ENCODE measurements around the gene COQ8B. TPM values are rescaled to one million over a fixed set of nuclear protein-coding genes. Genes with fewer than 3 reads are reported as not detected.
A peak's percentile ranks its signal among the peaks of the same experiment; 100 is the strongest.

Gene COQ8B
- total RNA-seq, 1 donor from 2014 or later: 36.1 TPM

DNA sequence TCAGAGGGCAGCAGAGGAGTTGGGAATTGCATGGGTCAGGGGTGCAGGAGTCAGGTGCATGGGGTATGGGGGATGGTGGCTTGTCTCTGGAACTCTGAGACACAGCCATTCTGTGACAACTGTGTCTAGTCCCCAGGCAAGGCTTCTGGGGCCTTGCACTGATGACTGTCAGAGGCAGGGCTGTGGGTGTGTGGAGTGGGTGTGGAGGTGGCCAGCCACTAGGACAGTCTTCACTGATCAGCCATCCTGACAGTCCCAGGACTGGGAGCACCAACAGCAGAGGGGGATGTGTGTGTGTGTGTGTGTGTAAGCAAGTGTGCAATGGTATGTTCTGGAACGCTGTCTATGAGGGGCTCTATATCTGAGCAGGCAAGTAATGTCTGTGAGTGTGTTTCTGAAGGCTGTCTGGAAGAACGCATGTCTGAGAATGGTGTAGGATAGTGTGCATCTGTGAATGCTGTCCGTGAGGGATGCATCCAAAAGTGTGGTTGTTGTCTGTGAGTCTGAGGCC, 31.6 kb downstream of the COQ8B start:
- intact Hi-C loops (cut with DNase I): no loop called here
- ATAC-seq (ENCODE audit: poor library complexity) (no peak), DNase-seq (peak; percentile 17)

GRCh38 chr19:40684280-40684679, 32.4 kb downstream of the COQ8B start:
- intact Hi-C loops (cut with DNase I): no loop called here
- DNase-seq (peak; percentile 37), ATAC-seq (ENCODE audit: poor library complexity) (no peak)

DNA sequence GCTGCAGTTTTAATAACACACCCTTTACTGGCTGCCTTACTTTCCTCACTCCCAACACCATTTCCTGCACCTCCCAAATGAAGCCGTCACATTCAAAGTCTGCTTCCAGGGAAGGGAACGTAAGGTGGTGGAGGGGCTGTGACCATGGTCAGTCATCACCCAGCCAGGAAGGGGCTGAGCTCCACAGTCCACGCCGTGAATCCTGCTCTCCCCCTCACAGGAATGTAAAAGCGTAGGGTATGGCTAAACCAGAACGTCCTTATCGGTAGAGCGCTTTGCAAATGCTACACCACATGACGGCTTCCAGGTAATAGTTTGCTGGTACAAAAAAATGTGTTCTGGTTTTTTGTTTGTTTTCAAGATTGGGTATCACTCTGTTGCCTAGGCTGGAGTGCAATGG, 33.2 kb downstream of the COQ8B start:
- ATAC-seq (ENCODE audit: poor library complexity): no peak
- DNase-seq: no peak
- intact Hi-C loops (cut with DNase I): no loop called here

DNA sequence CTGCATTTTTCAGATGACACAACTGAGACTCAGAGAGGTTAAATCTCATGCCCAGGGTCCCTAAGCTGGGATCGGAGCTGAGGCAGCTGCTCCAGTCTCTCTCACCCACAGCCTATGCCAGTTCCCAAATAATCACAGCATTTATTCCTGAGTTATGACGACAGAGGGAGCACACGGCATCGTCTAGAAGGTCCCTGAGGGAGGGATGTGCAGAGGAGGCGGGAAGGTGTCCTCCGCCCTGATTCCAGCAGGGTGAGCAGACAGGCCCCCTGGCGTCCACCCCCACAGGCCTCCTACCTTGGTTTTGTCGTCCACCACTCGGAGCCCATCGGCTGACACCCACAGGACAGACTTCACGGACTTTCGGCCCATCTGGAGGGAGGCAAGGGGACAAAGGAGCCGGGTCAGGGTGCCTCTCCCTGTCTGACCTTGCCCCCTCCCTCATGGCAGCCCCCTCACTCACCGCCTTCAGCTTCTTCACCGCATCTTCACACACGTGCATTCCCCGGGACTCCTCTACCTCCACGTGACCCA, 34.2 kb downstream of the COQ8B start:
- no peak for DNase-seq

DNA sequence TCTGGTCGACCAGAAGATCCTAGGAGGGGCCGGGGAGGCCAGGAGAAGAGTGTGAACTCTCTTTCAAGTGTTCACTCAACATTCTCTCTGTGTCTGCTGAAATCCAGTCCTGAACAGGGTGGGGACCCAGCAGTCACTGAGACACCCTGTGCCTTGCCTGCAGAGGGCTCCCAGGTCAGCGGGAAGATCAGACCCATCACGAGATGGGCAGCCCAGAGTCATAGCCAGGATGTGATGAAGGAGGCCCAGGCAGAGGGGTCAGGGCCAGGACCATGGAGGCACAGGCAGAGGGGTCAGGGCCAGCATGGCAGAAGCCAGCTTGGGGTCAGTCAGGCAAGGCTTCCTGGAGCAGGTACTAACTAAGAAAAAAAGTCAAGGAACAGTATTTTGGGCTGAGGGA, 35.6 kb downstream of the COQ8B start:
- DNase-seq: no peak
- ATAC-seq (ENCODE audit: poor library complexity): no peak
- intact Hi-C loops (cut with DNase I): no loop called here

More for the DNA sequence above, 34.2 kb downstream of the COQ8B start:
- intact Hi-C loops (cut with DNase I): no loop called here
- ATAC-seq (ENCODE audit: poor library complexity): no peak

- DNase-seq (no peak), ATAC-seq (ENCODE audit: poor library complexity) (no peak)
- intact Hi-C loops (cut with DNase I): loop anchor here (10.0 kb wide), 1 partner anchor 128 kb away; no protein-coding TSS in a partner anchor
Measured at GRCh38 chr19:40677156-40677555, 39.5 kb downstream of the COQ8B start.

DNA sequence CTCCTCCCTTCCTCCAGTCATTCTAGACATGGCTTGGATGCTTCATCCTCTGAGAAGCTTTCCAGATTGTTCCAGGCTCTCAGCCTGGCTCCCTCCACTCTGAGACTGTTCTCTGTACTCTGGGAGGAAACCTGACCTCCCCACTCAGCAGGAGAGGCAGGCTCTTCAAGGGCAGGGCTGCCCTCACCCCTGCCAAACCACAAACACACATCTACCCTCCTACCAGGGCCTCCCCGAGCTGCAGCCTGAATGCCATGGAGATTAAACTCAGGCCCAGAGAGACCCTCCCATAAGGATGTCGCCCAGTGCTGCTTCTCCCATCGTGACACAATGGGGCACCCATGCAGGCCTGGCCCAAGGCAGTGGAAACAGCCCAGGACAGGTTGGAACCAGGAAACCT, 42.4 kb downstream of the COQ8B start:
- DNase-seq: no peak
- no peak for ATAC-seq (ENCODE audit: poor library complexity)
- intact Hi-C loops (cut with DNase I): loop anchor here (10.0 kb wide), 1 partner anchor 131 kb away; no protein-coding TSS in a partner anchor

DNA sequence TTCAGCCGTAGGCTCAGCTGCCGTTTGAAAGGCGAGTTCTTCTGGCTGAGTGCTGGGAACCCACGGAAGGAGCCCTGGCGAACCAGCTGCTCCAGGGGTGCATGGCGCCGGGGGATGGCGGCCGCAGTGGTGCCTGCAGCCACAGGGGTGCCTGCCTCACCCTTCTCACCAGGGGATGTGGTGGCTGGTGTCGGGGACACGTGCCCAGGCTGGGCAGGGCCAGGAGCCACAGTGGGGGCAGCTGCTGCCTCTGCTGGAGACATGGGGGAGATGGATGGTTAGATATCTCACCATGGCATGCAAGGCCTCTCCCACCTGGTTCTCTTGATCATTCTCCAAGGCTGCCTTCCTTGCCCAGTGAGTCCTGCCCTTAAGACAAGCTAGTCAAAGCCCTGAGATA, 43.3 kb downstream of the COQ8B start:
- no peak for ATAC-seq (ENCODE audit: poor library complexity)
- DNase-seq: no peak
- intact Hi-C loops (cut with DNase I): loop anchor here (10.0 kb wide), 1 partner anchor 131 kb away; no protein-coding TSS in a partner anchor

DNA sequence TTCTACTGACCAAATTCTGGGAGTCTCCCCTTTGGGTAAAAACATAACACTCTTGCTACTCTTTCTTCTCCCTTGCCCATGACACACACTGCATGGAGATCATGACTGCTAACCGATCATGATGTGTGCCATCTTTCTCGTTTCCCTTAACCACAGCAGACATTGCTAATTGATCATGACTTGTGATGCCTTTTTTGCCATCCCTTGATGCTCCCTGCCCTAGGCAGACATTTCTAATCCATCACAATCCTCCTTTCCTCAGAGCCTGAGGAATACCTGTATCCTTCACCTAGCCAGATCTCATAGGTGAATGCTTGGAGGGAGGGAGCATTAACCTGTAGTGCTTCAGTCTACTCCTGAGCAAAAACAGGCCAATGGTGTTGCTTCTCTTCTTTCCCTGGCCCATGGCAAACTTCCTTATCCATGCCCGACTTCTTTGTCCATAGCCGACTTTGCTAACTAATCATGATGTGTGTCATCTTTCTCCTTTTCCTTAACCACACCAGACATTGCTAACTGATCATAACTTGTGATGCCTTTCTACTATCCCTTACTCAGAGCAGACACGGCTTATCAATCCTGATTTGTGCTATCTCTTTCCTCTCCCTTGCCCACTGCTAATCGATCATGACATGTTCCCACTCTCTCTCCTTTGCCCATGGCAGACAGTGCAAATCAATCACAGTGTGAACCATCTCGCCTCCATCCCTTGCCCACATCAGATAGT, 44.0 kb downstream of the COQ8B start:
- ATAC-seq (ENCODE audit: poor library complexity): no peak
- no peak for DNase-seq
- intact Hi-C loops (cut with DNase I): loop anchor here (10.0 kb wide), 1 partner anchor 132 kb away; no protein-coding TSS in a partner anchor

DNA sequence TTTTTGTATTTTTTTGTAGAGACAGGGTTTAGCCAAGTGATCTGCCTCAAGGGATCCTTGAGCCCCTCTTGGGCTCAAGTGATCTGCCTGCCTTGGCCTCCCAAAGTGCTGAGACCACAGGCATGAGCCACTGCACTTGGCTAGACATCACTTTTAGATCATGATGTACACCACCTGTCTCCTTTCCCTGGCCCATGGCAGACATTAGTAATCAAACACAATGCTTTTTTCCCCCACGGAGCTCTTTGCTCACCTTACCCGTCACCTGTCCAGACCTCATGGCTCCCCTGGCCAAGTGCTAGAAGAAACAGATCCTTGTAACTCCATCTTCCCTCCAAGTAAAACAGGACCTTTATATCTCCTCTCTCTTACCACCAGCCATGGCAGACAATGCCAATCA, 44.6 kb downstream of the COQ8B start:
- no peak for DNase-seq
- intact Hi-C loops (cut with DNase I): loop anchor here (10.0 kb wide), 1 partner anchor 133 kb away; no protein-coding TSS in a partner anchor
- no peak for ATAC-seq (ENCODE audit: poor library complexity)

DNA sequence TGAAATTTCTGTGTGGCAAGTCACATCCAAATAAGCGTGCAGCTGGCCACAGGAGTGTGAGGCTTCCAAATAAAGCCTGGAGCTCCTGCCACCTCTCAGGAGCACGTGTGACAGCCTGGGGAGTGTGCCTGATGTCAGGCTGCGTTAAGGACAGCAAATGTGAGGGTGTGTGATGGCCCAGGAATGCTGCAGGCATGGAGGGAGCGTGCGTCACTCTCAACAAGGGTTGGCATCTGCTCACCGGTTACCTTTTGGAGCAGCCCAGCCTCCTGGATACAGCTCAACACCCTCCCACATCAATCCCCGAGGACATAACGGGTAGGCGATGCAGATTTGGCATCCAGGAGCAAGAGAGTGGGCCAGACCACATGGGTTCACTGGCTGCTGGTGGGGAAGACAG, 45.3 kb downstream of the COQ8B start:
- intact Hi-C loops (cut with DNase I): loop anchor here (10.0 kb wide), 1 partner anchor 133 kb away; no protein-coding TSS in a partner anchor
- ATAC-seq (ENCODE audit: poor library complexity): peak; percentile 85
- peak; percentile 58 for DNase-seq

- intact Hi-C loops (cut with DNase I): no loop called here
- DNase-seq (no peak), ATAC-seq (ENCODE audit: poor library complexity) (no peak)
Measured at GRCh38 chr19:40668991-40669614, 47.6 kb downstream of the COQ8B start.

DNA sequence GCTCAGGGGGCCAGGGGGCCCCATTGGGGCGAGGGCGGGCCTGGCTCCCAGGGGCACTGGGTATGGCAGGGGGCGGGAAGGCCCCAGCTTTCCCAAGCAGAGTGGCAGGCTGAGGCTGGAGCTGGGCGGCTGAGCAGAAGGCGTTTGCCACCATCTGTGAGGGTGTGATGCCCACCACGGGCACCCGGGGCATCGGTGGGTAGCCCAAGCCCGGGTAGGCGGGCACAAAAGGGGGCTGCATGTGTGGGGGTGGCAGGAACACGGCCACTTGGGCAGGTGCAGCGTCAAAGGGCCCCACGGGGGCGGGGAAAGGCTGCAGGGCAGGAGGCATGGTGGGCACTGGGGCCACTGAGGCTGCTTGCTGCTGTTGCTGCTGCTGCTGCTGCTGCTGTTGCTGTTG, 49.1 kb downstream of the COQ8B start:
- intact Hi-C loops (cut with DNase I): no loop called here
- no peak for DNase-seq
- no peak for ATAC-seq (ENCODE audit: poor library complexity)

DNA sequence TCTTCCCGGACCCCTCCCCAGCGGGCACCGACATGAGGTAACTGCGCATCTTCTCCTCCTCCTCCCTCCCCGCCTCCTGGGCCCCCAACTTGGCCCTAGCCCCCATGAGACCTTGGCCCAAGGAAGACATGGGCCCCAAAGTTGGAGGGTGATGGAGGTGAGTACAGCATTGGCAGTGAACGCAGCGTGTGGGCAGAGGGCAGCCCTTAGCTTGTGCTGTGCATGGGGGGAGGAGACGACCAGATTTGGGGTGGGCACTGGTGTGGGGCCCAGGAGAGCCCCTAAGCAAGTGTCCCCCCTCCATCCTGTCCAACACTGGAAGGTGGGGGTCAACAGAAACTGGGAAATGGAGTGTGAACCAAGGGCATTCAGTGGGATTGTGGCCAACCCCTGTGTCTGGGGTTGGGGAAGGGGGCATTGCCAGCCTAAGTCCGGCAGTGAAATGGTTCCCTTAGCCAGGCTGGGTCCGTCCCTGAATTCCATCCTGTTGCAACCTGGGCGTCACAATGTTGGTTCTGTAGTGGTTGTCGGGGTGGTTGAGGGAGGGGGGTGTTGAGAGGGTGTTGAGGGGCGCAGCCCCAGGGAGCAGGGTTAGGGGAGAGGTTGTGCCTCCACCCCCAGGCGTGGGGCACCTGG, 49.8 kb downstream of the COQ8B start:
- ATAC-seq (ENCODE audit: poor library complexity): no peak
- intact Hi-C loops (cut with DNase I): no loop called here
- no peak for DNase-seq

GRCh38 chr19:40663695-40664692, 52.7 kb downstream of the COQ8B start:
- DNase-seq: no peak
- intact Hi-C loops (cut with DNase I): loop anchor here (5.0 kb wide), 2 partner anchors 158 to 478 kb away; no protein-coding TSS in a partner anchor
- peak; percentile 1 for ATAC-seq (ENCODE audit: poor library complexity)

- peak; percentile 90 for ATAC-seq (ENCODE audit: poor library complexity)
- peak; percentile 95 for DNase-seq
- intact Hi-C loops (cut with DNase I): loop anchor here (5.0 kb wide), 2 partner anchors 159 to 479 kb away; no protein-coding TSS in a partner anchor
Measured at GRCh38 chr19:40662925-40663694, 53.6 kb downstream of the COQ8B start.

- intact Hi-C loops (cut with DNase I): loop anchor here (5.0 kb wide), 2 partner anchors 161 to 481 kb away; no protein-coding TSS in a partner anchor
- ATAC-seq (ENCODE audit: poor library complexity) (no peak), DNase-seq (no peak)
Measured at GRCh38 chr19:40661616-40662015, 55.1 kb downstream of the COQ8B start.

All from Right ventricle myocardium superior (tissue), 1 donor.